Thoracic aorta (tissue), 2 donors: ENCODE results near the gene CENPO. TPM values are rescaled to one million over a fixed set of nuclear protein-coding genes. Genes with fewer than 3 reads are reported as not detected.

Source experiments
- ATAC-seq: fragments of 150-250 bp; one replicate; pipeline ENCODE4 v1.8.0; 2017; ENCODE audit warnings: low read depth; ENCODE audit not compliant: insufficient number of reproducible peaks, low FRiP score
- DNase-seq: peaks from one replicate; pipeline ENCODE4 v3.0.0-alpha.2; 2020; ENCODE audit warnings: low spot score
- H3K27ac ChIP-seq, 2 donors: fragments of 200-600 bp; sonication (generic); 1 replicate in 1 of 2; 2 replicates in 1 of 2; pipeline ENCODE4 v1.5.1; 2016; ENCODE audit warnings: mild to moderate bottlenecking in 2 of 2, moderate library complexity in 2 of 2
- H3K27me3 ChIP-seq: fragments of 200-600 bp; sonication (generic); replicated peaks from 2 replicates; pipeline ENCODE4 v1.6.0; 2016; ENCODE audit warnings: mild to moderate bottlenecking; ENCODE audit not compliant: insufficient read depth
- H3K36me3 ChIP-seq: fragments of 200-600 bp; sonication (generic); one replicate; pipeline ENCODE4 v1.5.1; 2016
- H3K4me1 ChIP-seq, 2 donors: fragments of 200-600 bp; sonication (generic); 1 replicate in 1 of 2; 2 replicates in 1 of 2; pipeline versions ENCODE4 v1.5.1 to v1.6.0; 2016; ENCODE audit warnings: low read depth in 2 of 2, mild to moderate bottlenecking in 1 of 2; ENCODE audit not compliant: control insufficient read depth in 1 of 2
- H3K4me3 ChIP-seq: fragments of 200-600 bp; sonication (generic); 2 replicates; pipeline ENCODE4 v1.5.1; 2016; ENCODE audit warnings: mild to moderate bottlenecking
- H3K9me3 ChIP-seq: fragments of 200-600 bp; sonication (generic); 2 replicates; pipeline ENCODE4 v1.5.1; 2016
- CTCF ChIP-seq: fragments of 200-600 bp; sonication (generic); IDR thresholded peaks from one replicate; pipeline ENCODE4 v1.5.1; 2019; ENCODE audit warnings: antibody characterized with exemption
- total RNA-seq, 2 donors: library from RNA; depleted of rRNA; stranded (reverse); fragments of >200 nt; gene quantifications; one replicate each; pipeline versions ENCODE4 v1.1.0 to v1.2.3, GENCODE V29; 2016

Gene CENPO
- total RNA-seq, 2 donors from 2014 or later, result 2.5 to 9.2 TPM

GRCh38 chr2:24827321-24828237 lies 34.4 kb downstream of the CENPO start:
- Histone ChIP-seq H3K27me3 (no peaks in the 10 kb centered on the region), H3K9me3 (no peaks in the 10 kb centered on the region), H3K27ac (no peak overlapping the region), H3K4me1 (no peaks in the 10 kb centered on the region), H3K4me3 (no peak overlapping the region), H3K36me3 (peaks cover 2% of the 10 kb centered on the region)
- peak; percentile 88 for ATAC-seq
- DNase-seq, result peak; percentile 53
- TF ChIP-seq CTCF, result peak; percentile 90

GRCh38 chr2:24828238-24828996 lies 35.2 kb downstream of the CENPO start:
- no peak overlapping the region for H3K27ac ChIP-seq
- ATAC-seq, result no peak
- H3K4me1 ChIP-seq, result no peaks in the 10 kb centered on the region
- no peaks in the 10 kb centered on the region for H3K27me3 ChIP-seq
- TF ChIP-seq CTCF, result no peak
- no peaks in the 10 kb centered on the region for H3K9me3 ChIP-seq
- peaks cover 2% of the 10 kb centered on the region for H3K36me3 ChIP-seq
- no peak overlapping the region for H3K4me3 ChIP-seq
- no peak for DNase-seq

- peaks cover 7% of the 10 kb centered on the region for H3K36me3 ChIP-seq
- no peaks in the 10 kb centered on the region for H3K27me3 ChIP-seq
- no peaks in the 10 kb centered on the region for H3K9me3 ChIP-seq
- ATAC-seq (no peak), DNase-seq (no peak)
- no peak overlapping the region for H3K27ac ChIP-seq
- H3K4me3 ChIP-seq, result no peak overlapping the region
- TF ChIP-seq CTCF, result no peak
- no peaks in the 10 kb centered on the region for H3K4me1 ChIP-seq
Measured at GRCh38 chr2:24830351-24830750, 37.1 kb downstream of the CENPO start.

- DNase-seq (no peak), ATAC-seq (no peak)
- no peak for TF ChIP-seq CTCF
- Histone ChIP-seq H3K4me3 (no peak overlapping the region), H3K9me3 (no peaks in the 10 kb centered on the region), H3K27me3 (no peaks in the 10 kb centered on the region), H3K27ac (no peak overlapping the region), H3K36me3 (peaks cover 7% of the 10 kb centered on the region), H3K4me1 (no peaks in the 10 kb centered on the region)
Measured at GRCh38 chr2:24830786-24831185, 37.6 kb downstream of the CENPO start.
